Hippocampal formation (tissue), 2 donors: ENCODE measurements around the gene LRRC4C.
"Not testable (repeated sequence)": the region's sequence is repeated elsewhere in the genome, so short reads cannot be mapped to it uniquely, and the experiment has no call there.

Experiments
- DNase-seq, 2 donors: peaks; one replicate each; lab custom pipeline; 2025; lab: John Stamatoyannopoulos, UW

Gene LRRC4C

DNA sequence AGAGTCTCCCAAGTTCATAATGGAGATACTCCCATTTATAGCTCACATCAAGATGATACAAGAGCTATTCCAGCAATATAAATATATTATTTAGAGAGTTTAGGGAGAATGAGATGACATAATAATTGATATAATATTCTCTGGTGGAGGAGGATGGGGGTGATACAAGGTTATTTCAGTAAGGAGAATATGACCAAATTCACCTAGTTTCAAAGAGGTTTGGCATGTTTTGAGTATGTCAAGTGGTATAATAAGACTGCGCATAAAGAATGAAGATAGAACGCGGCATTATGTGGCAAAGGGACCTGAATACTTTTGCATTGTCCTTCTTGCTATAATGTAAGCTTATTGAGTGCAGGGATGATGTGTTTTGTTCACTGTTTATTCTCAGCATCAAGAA, 1283.5 kb downstream of the LRRC4C start:
- DNase-seq: no peak

GRCh38 chr11:40170078-40170477, 1289.4 kb downstream of the LRRC4C start:
- no peak for DNase-seq

DNA sequence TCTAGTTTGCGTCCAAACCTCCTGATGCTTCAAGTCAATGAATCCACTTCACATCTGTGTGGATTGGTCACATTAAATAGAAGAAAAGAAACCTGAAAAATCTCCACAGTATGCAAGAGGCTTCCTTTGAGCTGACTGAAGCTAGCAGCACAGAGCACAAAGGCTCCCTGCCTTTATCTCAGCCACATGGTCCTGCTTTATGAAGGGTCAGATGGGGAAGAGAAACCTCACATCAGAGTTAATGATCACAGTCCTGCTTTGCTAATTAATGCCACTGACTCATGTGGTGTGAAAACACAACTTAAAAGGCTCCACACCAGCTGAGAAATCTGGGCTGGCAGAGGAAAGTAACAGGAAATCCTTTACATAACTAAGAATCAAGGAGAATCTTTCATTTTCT, 1291.0 kb downstream of the LRRC4C start:
- DNase-seq: no peak

GRCh38 chr11:40167805-40168204, 1291.6 kb downstream of the LRRC4C start:
- not testable (repeated sequence) for DNase-seq

DNA sequence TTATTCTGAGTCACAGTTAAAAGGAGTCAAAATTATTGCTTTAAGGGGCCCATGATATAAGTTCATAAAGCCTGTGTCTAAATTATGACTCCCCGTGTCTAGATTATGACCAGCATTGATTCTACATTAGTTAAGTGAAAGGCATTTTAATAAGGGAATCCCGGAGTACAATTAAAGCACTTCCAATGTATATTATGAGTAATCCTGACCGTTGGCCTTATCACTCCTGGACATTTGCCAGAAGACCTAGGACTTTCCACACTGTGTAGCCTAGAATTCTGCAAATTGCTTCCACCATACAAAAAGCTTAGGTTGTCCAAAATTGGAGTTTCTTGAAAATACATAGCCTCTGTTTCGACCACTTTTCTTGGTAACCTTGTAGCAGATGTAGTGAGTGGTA, 1292.6 kb downstream of the LRRC4C start:
- no peak for DNase-seq

DNA sequence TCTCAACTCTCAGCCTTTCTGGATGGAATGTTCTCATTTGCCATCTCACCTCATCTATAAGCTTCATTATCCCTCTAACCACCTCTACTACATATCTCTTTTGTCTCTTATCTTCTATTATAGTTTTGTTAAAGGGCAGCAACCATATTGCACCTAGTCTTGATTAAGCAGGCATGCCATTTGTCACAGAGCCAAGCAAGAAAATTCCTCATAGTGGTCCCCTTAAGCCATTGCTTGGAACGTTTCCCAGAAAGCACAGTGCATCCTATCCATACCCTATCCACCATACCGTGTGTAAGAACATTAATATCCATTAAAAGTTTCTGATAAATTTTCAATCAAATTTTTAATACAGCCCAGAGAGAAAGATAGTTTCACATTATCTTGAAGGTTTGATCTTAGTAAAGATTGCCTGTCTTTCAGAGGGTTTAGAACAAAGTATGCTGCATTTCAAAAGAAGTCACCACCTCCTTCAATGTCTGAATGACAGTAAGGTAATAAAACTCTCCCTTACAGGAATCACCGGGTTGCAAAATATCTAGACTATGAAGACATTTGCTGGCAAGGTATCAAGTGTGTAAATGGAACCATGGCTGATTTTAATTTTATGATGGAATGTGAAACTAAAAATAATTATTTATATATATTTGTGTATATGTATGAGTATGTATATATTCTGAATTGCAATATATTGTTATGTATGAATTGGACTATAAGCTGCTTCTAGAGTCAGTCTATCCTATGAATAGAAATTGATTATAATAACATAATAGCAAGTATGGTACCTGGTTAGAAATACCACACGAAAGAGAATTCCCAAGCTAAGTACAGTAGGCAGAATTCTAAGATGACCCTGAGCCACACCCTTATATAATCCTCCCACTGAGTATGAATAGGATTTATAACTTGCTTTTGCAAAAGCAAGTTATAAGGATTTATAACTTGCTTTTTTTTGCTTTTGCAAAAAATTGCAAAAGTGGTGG, 1296.3 kb downstream of the LRRC4C start:
- no peak for DNase-seq

GRCh38 chr11:40161854-40162410, 1297.5 kb downstream of the LRRC4C start:
- DNase-seq: no peak

- no peak for DNase-seq
These were observed 1299.0 kb downstream of the LRRC4C start for GRCh38 chr11:40160418-40160817.

DNA sequence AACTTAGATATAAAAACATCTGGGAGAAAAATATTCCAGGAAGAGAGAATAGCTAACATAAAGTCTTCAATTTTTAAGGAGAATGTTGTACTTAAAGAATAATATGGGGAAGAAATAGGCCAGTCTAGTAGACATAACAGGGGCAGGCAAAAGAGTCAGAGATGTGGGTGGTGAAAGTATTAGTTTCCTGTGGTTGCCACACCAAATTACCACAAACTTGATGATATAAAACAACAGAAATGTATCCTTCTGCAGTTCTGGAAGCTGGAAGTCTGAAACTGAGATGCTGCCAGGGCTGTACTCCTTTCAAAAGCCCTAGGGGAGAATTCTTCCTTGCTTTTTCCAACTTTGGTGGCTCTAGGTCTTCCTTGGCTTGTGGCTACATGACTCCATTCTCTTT, 1309.7 kb downstream of the LRRC4C start:
- no peak for DNase-seq

DNA sequence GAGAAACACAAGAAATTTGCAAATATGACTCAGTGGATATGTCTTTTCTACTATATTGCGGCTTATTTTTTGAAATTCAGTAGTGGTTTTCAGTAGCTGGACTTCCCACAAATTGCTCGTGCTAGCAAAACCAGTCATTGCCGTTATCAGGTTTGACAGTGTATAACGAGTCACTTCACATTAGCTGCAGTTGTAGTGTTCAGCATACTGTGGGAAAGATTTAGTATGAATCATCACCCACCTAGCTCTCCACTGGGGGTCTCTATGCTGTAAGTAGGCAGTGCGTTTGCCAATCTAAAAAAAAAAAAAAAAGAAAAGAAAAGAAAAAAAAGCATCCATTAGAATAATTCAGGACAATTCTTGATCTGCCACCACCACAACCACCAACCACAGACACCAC, 1318.9 kb downstream of the LRRC4C start:
- DNase-seq: no peak

DNA sequence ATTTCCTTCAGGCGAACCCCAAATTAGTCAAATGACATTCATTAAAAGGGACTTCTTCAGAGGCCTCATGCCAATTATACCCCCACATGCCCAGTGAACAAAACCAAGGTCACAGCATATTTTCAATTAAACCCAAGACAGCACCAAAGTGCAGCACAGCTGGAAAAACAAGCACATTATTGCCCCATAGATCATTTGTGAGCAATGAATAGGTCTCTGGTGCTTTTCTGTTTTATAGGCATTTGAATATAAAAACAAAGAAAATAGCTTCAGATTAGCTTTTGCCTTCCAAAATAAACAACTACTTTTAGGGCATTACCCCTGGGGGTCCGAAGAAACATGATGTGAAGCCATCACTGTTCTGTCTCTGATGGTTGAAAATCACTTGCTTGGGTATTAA, 1319.9 kb downstream of the LRRC4C start:
- no peak for DNase-seq

GRCh38 chr11:40139066-40139465, 1320.4 kb downstream of the LRRC4C start:
- no peak for DNase-seq

GRCh38 chr11:40134820-40135570, 1324.5 kb downstream of the LRRC4C start:
- no peak for DNase-seq

- no peak for DNase-seq
These were observed 1326.0 kb downstream of the LRRC4C start for GRCh38 chr11:40133498-40133897.

- DNase-seq: no peak
These were observed 1326.5 kb downstream of the LRRC4C start for GRCh38 chr11:40132912-40133311.

- peak; percentile 27 to 71 for DNase-seq
These were observed 1329.0 kb downstream of the LRRC4C start for GRCh38 chr11:40130427-40130826.

- peak in 1 of 2 donors; percentile 66 for DNase-seq
These were observed 1330.2 kb downstream of the LRRC4C start for GRCh38 chr11:40129266-40129665.

- DNase-seq: no peak
These were observed 1334.4 kb downstream of the LRRC4C start for GRCh38 chr11:40125054-40125453.

DNA sequence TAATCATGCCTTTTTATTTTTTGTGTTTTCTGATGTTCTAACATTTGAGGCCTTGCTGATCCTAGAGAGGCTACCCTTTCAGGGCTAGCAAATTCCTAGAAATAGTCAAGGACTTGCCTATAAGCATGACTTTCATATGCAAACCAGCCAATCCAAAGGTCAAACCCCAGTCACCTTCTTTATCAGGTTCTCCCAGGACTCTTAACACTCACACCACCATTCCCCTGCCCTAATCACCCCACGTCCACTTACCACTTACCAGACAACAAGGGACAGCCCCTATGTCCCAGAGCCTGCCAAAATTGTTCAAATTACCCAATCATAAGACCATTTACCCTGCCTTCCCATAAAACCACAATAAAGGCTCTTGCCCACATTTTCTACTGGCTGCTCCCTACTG, 1339.8 kb downstream of the LRRC4C start:
- DNase-seq: no peak

- DNase-seq: no peak
These were observed 1340.7 kb downstream of the LRRC4C start for GRCh38 chr11:40118780-40119179.

DNA sequence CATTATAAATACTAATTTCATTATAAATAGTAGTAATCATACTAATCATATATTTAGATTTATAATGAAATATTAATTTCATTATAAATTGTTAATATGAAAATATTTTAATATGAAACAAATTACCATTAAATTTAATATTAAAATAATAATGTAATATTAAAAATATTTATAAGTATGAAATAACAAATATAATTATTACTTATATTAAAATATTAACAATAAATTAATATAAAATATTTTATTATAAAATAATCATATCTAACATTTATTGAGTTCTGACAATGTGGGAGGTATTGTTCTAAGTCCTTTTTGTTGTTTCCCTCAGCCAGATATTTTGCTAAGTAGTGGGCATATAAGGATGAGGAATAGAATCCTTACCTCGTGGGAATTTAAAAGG, 1341.4 kb downstream of the LRRC4C start:
- DNase-seq: no peak

DNA sequence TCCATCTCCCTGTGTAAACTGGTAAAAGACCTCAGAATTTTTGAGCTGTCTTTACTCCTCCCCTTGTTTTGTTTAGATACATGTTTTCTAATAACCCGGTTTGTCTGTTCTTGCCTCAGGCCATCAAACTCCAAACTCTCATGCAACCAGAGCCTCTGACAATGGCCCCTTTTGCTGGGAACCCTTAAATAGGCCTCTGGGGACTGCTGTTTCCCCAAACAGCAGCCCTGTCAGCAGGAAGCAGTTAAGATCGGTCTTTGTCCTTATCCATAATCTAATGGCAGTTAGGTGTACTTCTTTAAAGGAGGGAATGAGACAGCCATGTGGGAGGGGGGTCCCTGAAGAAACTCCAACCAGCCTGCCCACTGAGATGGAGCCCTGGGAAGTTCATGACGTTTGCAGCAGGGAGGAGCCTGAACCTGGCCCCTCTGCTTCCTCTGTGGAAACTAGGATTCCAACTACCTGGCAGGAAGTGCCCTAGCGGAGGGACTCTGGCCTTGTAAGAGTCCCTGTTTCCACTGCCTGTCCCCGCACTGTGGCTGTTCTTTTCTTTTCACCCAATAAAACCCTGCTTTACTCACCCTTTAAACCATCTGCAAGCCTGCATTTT, 1354.4 kb downstream of the LRRC4C start:
- no peak for DNase-seq
